Measurements from ENCODE around the gene SUDS3. TPM values are rescaled to one million over a fixed set of nuclear protein-coding genes. Genes with fewer than 3 reads are reported as not detected.

Gene SUDS3
- total and polyA plus RNA-seq, 2 donors (not counting 1 experiment from before 2014, with no cell fraction given) = 12.1 to 53.9 TPM

DNA sequence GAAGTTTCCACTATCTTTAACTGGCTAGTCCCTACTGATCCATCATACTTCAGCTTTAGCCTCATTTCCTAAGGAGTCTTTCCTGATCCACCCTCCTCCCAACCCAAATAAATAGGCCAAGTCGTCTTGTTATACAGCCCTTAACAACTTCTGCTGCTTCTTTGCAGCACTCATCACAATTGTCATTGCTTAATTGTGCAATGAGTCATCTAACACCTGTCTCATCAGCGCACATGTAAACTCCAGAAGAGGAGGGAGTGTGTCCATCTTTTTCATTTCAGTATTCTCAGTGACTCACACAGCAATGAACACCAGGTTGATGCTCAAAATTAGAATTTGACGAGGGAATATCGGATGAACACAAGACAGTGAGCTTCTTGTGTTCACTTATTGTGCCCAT, 87.3 kb downstream of the SUDS3 start:
- Mint-ChIP-seq H3K27me3 (peaks cover 13% of the 10 kb centered on the region), H3K4me3 (no peak overlapping the region), H3K9me3 (ENCODE audit: insufficient read depth) (peaks cover 3% of the 10 kb centered on the region), H3K27ac (no peak overlapping the region), H3K4me1 (no peaks in the 10 kb centered on the region)
- Histone ChIP-seq H3K4me3 (ENCODE audit: control extremely low read depth in 1 of 5, extremely low read depth in 1 of 5, insufficient read depth in 1 of 5, low read depth in 2 of 5, low read length in 4 of 5) (no peak overlapping the region), H2AFZ (ENCODE audit: insufficient read depth, low read depth, low read length, poor library complexity, severe bottlenecking) (no peak overlapping the region), H3K27me3 (replicated peaks in 1 of 4; ENCODE audit: control extremely low read depth in 1 of 4, control insufficient read depth in 3 of 4, insufficient read depth in 4 of 4, low read length in 3 of 4) (peaks cover 0 to 1% (median 0%) of the 10 kb centered on the region in 4 experiments), H3K36me3 (replicated peaks in 1 of 2; ENCODE audit: control extremely low read depth in 1 of 2, control insufficient read depth in 1 of 2, extremely low read depth in 1 of 2, insufficient read depth in 2 of 2, low read length in 1 of 2) (no peaks in the 10 kb centered on the region), H3K9me3 (ENCODE audit: control extremely low read depth in 1 of 3, control insufficient read depth in 2 of 3, insufficient read depth in 1 of 3, low read length in 2 of 3) (peaks cover 0 to 5% (median 0%) of the 10 kb centered on the region in 3 donors), H3K4me2 (replicated peaks; ENCODE audit: low read depth, low read length, poor library complexity, severe bottlenecking) (no peak overlapping the region), H3K79me2 (ENCODE audit: control insufficient read depth, insufficient read depth, low read length) (no peaks in the 10 kb centered on the region), H4K20me1 (ENCODE audit: control insufficient read depth, insufficient read depth, low read length, poor library complexity, severe bottlenecking) (no peaks in the 10 kb centered on the region), H3K9ac (ENCODE audit: low read length) (no peak overlapping the region), H3K27ac (ENCODE audit: low read length in 2 of 2) (no peak overlapping the region), H3K4me1 (ENCODE audit: control insufficient read depth in 2 of 2, insufficient read depth in 2 of 2, low read length in 2 of 2) (no peaks in the 10 kb centered on the region)
- intact Hi-C loops (cut with micrococcal nuclease) = no loop called here
- TF ChIP-seq, protein P1, sequence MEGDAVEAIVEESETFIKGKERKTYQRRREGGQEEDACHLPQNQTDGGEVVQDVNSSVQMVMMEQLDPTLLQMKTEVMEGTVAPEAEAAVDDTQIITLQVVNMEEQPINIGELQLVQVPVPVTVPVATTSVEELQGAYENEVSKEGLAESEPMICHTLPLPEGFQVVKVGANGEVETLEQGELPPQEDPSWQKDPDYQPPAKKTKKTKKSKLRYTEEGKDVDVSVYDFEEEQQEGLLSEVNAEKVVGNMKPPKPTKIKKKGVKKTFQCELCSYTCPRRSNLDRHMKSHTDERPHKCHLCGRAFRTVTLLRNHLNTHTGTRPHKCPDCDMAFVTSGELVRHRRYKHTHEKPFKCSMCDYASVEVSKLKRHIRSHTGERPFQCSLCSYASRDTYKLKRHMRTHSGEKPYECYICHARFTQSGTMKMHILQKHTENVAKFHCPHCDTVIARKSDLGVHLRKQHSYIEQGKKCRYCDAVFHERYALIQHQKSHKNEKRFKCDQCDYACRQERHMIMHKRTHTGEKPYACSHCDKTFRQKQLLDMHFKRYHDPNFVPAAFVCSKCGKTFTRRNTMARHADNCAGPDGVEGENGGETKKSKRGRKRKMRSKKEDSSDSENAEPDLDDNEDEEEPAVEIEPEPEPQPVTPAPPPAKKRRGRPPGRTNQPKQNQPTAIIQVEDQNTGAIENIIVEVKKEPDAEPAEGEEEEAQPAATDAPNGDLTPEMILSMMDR (IDR thresholded peaks at IDR 0.05) = no peak
- TF ChIP-seq EZH2 (IDR thresholded peaks at IDR 0.05; ENCODE audit: borderline replicate concordance, insufficient read depth, low read depth, low read length, poor library complexity, severe bottlenecking) = no peak
- WGBS (ENCODE audit: insufficient coverage) = 85% methylated on average over 4 of the region's 4 CpGs
- ChIA-PET POLR2A (no interaction called here), CTCF (no interaction called here)
- DNase-seq (no peak), ATAC-seq (ENCODE audit: low read depth) (no peak)

DNA sequence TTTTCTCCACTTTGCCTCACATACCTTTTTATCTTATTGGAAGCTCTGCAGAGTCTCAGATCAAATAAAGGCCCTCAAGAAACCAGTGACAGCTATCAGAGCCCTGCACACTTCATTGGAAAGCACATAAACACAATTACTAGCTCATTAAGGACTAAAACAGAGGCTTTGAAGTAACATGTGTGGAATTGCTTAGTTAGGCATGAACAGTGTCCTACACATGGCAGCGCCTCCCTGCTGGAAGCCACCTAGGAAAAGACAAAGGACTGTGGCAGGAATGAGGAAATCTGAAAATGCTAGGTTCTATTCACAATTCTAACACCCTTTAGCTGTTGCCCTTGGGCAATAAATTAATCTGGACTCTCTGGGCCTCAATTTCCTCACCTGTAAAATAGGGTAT, 89.4 kb downstream of the SUDS3 start:
- H3K27me3 Mint-ChIP-seq = peaks cover 13% of the 10 kb centered on the region
- ATAC-seq (ENCODE audit: low read depth) (no peak), DNase-seq (no peak)
- Histone ChIP-seq H3K27ac (ENCODE audit: low read length in 2 of 2) (no peak overlapping the region), H3K36me3 (replicated peaks in 1 of 2; ENCODE audit: control extremely low read depth in 1 of 2, control insufficient read depth in 1 of 2, extremely low read depth in 1 of 2, insufficient read depth in 2 of 2, low read length in 1 of 2) (no peaks in the 10 kb centered on the region), H3K79me2 (ENCODE audit: control insufficient read depth, insufficient read depth, low read length) (no peaks in the 10 kb centered on the region), H2AFZ (ENCODE audit: insufficient read depth, low read depth, low read length, poor library complexity, severe bottlenecking) (no peak overlapping the region), H3K9me3 (ENCODE audit: control extremely low read depth in 1 of 3, control insufficient read depth in 2 of 3, insufficient read depth in 1 of 3, low read length in 2 of 3) (peaks cover 0 to 5% (median 0%) of the 10 kb centered on the region in 3 donors), H4K20me1 (ENCODE audit: control insufficient read depth, insufficient read depth, low read length, poor library complexity, severe bottlenecking) (no peaks in the 10 kb centered on the region), H3K9ac (ENCODE audit: low read length) (no peak overlapping the region), H3K4me3 (ENCODE audit: control extremely low read depth in 1 of 5, extremely low read depth in 1 of 5, insufficient read depth in 1 of 5, low read depth in 2 of 5, low read length in 4 of 5) (no peak overlapping the region), H3K4me2 (replicated peaks; ENCODE audit: low read depth, low read length, poor library complexity, severe bottlenecking) (no peak overlapping the region), H3K27me3 (replicated peaks in 1 of 4; ENCODE audit: control extremely low read depth in 1 of 4, control insufficient read depth in 3 of 4, insufficient read depth in 4 of 4, low read length in 3 of 4) (no peaks in the 10 kb centered on the region), H3K4me1 (ENCODE audit: control insufficient read depth in 2 of 2, insufficient read depth in 2 of 2, low read length in 2 of 2) (no peaks in the 10 kb centered on the region)
- H3K4me3 Mint-ChIP-seq = no peak overlapping the region
- intact Hi-C loops (cut with micrococcal nuclease) = no loop called here
- POLR2A ChIA-PET = no interaction called here
- H3K9me3 Mint-ChIP-seq (ENCODE audit: insufficient read depth) = peaks cover 5% of the 10 kb centered on the region
- no peaks in the 10 kb centered on the region for H3K4me1 Mint-ChIP-seq
- CTCF ChIA-PET = no interaction called here
- TF ChIP-seq, protein P1 (IDR thresholded peaks at IDR 0.05) = no peak
- no peak for TF ChIP-seq EZH2 (IDR thresholded peaks at IDR 0.05; ENCODE audit: borderline replicate concordance, insufficient read depth, low read depth, low read length, poor library complexity, severe bottlenecking)
- WGBS (ENCODE audit: insufficient coverage) = no CpG with 5 or more reads among the region's 1 CpG
- no peak overlapping the region for H3K27ac Mint-ChIP-seq

Other genes starting within 250 kb of the SUDS3 start
- 94.0 and 106 TPM in 2 replicates for gene PEBP1, start 240.4 kb upstream of the SUDS3 start, total RNA-seq
- gene PEBP1, start 240.4 kb upstream of the SUDS3 start, polyA plus RNA-seq = 76.6 and 83.3 TPM in 2 replicates
- 69.6 and 80.4 TPM in 2 replicates for gene TAOK3, start 3.6 kb upstream of the SUDS3 start, total RNA-seq
- 30.0 and 48.3 TPM in 2 replicates for gene TAOK3, start 3.6 kb upstream of the SUDS3 start, polyA plus RNA-seq